Heart left ventricle (tissue), 16 donors: ENCODE measurements around the gene PSMD13. TPM values are rescaled to one million over a fixed set of nuclear protein-coding genes. Genes with fewer than 3 reads are reported as not detected.

Experiments
- ATAC-seq, 4 donors: fragments of 200-7000 bp; cut with Tn5 transposase; one replicate each; pipeline ENCODE4 v1.9.1; 2020 to 2022; ENCODE audit warnings: moderate library complexity in 4 of 4, mild to moderate bottlenecking in 3 of 4, moderate number of reproducible peaks in 1 of 4
- DNase-seq, 5 donors: peaks; one replicate each; pipeline ENCODE4 v3.0.0-alpha.2; 2020
- H3K27ac ChIP-seq, 12 donors: fragments of 200-600 bp; sonication (generic) in 4 of 12; one replicate each; pipeline versions ENCODE4 v1.5.0 to v1.8.0; 2016 to 2022; ENCODE audit warnings: mild to moderate bottlenecking in 2 of 12
- H3K27me3 ChIP-seq, 9 donors: fragments of 200-600 bp; sonication (generic) in 2 of 9; one replicate each; pipeline versions ENCODE4 v1.5.1 to v1.8.0; 2016 to 2022; ENCODE audit warnings: mild to moderate bottlenecking in 3 of 9
- H3K36me3 ChIP-seq, 9 donors: fragments of 200-600 bp; sonication (generic) in 2 of 9; one replicate each; pipeline versions ENCODE4 v1.5.0 to v1.8.0; 2018 to 2022; ENCODE audit warnings: mild to moderate bottlenecking in 2 of 9
- H3K4me1 ChIP-seq, 12 donors: fragments of 200-600 bp; sonication (generic) in 4 of 12; one replicate each; pipeline versions ENCODE4 v1.5.0 to v1.8.0; 2016 to 2022; ENCODE audit warnings: mild to moderate bottlenecking in 3 of 12
- H3K4me3 ChIP-seq, 12 donors: fragments of 200-600 bp; sonication (generic) in 4 of 12; one replicate each; pipeline versions ENCODE4 v1.5.0 to v1.8.0; 2017 to 2022; ENCODE audit warnings: mild to moderate bottlenecking in 9 of 12, moderate library complexity in 4 of 12
- H3K9me3 ChIP-seq, 12 donors: fragments of 200-600 bp; sonication (generic) in 4 of 12; one replicate each; pipeline versions ENCODE4 v1.5.0 to v1.8.0; 2016 to 2022; ENCODE audit warnings: mild to moderate bottlenecking in 1 of 12
- POLR2A ChIP-seq, 2 donors: fragments of 450-650 bp; IDR thresholded peaks; one replicate each; pipeline ENCODE4 v1.6.1; 2017; ENCODE audit warnings: antibody characterized with exemption in 2 of 2, mild to moderate bottlenecking in 2 of 2, moderate library complexity in 2 of 2
- WGBS, 4 donors: extraction: QIAGEN DNeasy Blood & Tissue Kit in 2 of 4; methylation state at CpG; one replicate each; pipeline versions ENCODE4 v1.1.5 to v1.1.7; 2013 to 2018; 5-methylcytosine and 5-hydroxymethylcytosine counted together
- intact Hi-C, 10 donors: fragments of 100-400 bp; cut with DNase I; formaldehyde crosslinking; loops; one replicate each; pipeline versions ENCODE4 v1.11.1 to v1.14.2; 2022
- polyA plus RNA-seq, 2 donors: library from polyadenylated mRNA; stranded (reverse); fragments of 200-250 nt; gene quantifications; one replicate each; pipeline ENCODE4 v1.2.3, GENCODE V29; 2013
- total RNA-seq, 9 donors: library from RNA; depleted of rRNA in 2 of 9; stranded (reverse); fragments of >200 nt in 2 of 9; fragmentation: NEBNext Ultra II Directional in 3 of 9; extraction: Animal tissue kit (Norgen Biotek cat#: 25700) in 3 of 9; gene quantifications; one replicate each; pipeline versions ENCODE4 v1.1.0 to v1.2.4, GENCODE V29; 2016 to 2023
- TF ChIP-seq, protein P1 (sequence below), 12 donors: fragments of 200-600 bp; sonication (generic) in 4 of 12; IDR thresholded peaks; one replicate each; pipeline versions ENCODE4 v1.5.0 to v1.8.0; 2018 to 2022; ENCODE audit warnings: antibody characterized with exemption in 12 of 12, mild to moderate bottlenecking in 5 of 12
- donor health status: ischemic (EF 13 %, LVEDD 7.1; RV severe dilation, severe dysfunction).
- donor health status: healthy with polysubstance abuse.
- donor health status: DM: no; HTN: yes; CAD: no.
- donor health status: DM: no; HTN: no; CAD: no.
- donor health status: ischemic (EF 25% LVEDD 6.9; RV normal size, moderate dysfunction).
- donor health status: ischemic (EF 25% LVEDD 5.7; RV mildly dilated, moderate dysfunction).
- donor health status: healthy.
- donor health status: DM: yes; HTN: yes; CAD: no.
- donor health status: ischemic (EF 35%, LVEDD 5.7; RV mildly dilated, moderate dysfunction).
- donor health status: nonischemic (EF 11% LVEDD 7.7; RV severe dilation, severe dysfunction).
- donor health status: DM: yes; HTN: yes; CAD: no.
- donor health status: PGD.
- donor health status: ischemic (EF 29% LVEDD 5.4; RV normal size, mild dysfunction).
- donor health status: nonischemic (EF 23%, LVEDD 6.1; RV moderate dilation, normal function).

The PSMD13 gene
- total and polyA plus RNA-seq, 11 donors, result 75.1 to 140 (median 89.5) TPM

- H3K9me3 ChIP-seq, result no peaks in the 10 kb centered on the region
- no peak overlapping the region for H3K4me3 ChIP-seq
- H3K4me1 ChIP-seq, result no peaks in the 10 kb centered on the region
- intact Hi-C loops, result loop anchor here in 3 of 10 donors (5.0 to 10.0 kb wide), 3 partner anchors 42 to 125 kb away; no protein-coding TSS in a partner anchor
- H3K36me3 ChIP-seq, result peaks cover 5 to 84% (median 80%) of the 10 kb centered on the region in 9 donors
- DNase-seq (no peak), ATAC-seq (no peak)
- no peak overlapping the region for H3K27ac ChIP-seq
- WGBS, 4 donors, result 76 to 87% (median 86%) methylated on average over 5 of the region's 5 CpGs
- no peak for TF ChIP-seq POLR2A (IDR thresholded peaks at IDR 0.05)
- TF ChIP-seq, protein P1, sequence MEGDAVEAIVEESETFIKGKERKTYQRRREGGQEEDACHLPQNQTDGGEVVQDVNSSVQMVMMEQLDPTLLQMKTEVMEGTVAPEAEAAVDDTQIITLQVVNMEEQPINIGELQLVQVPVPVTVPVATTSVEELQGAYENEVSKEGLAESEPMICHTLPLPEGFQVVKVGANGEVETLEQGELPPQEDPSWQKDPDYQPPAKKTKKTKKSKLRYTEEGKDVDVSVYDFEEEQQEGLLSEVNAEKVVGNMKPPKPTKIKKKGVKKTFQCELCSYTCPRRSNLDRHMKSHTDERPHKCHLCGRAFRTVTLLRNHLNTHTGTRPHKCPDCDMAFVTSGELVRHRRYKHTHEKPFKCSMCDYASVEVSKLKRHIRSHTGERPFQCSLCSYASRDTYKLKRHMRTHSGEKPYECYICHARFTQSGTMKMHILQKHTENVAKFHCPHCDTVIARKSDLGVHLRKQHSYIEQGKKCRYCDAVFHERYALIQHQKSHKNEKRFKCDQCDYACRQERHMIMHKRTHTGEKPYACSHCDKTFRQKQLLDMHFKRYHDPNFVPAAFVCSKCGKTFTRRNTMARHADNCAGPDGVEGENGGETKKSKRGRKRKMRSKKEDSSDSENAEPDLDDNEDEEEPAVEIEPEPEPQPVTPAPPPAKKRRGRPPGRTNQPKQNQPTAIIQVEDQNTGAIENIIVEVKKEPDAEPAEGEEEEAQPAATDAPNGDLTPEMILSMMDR (IDR thresholded peaks at IDR 0.05), result no peak
- H3K27me3 ChIP-seq, result no peaks in the 10 kb centered on the region
Observed at GRCh38 chr11:250274-250673, 13.5 kb downstream of the PSMD13 start.

GRCh38 chr11:250740-251299 lies 14.0 kb downstream of the PSMD13 start:
- ATAC-seq, result peak; percentile 33 to 84 (median 77)
- H3K4me3 ChIP-seq, result no peak overlapping the region
- 77 to 85% (median 80%) methylated on average over 10 of the region's 10 CpGs for WGBS, 4 donors
- peaks cover 5 to 80% (median 77%) of the 10 kb centered on the region in 9 donors for H3K36me3 ChIP-seq
- no peak overlapping the region for H3K27ac ChIP-seq
- no peaks in the 10 kb centered on the region for H3K4me1 ChIP-seq
- intact Hi-C loops, result loop anchor here in 3 of 10 donors (5.0 to 10.0 kb wide), 3 partner anchors 41 to 124 kb away; no protein-coding TSS in a partner anchor
- TF ChIP-seq POLR2A (IDR thresholded peaks at IDR 0.05), result no peak
- TF ChIP-seq, protein P1 (IDR thresholded peaks at IDR 0.05), result peak; percentile 40 to 69 (median 56)
- H3K9me3 ChIP-seq, result no peaks in the 10 kb centered on the region
- peak; percentile 39 to 75 (median 54) for DNase-seq
- no peaks in the 10 kb centered on the region for H3K27me3 ChIP-seq

DNA sequence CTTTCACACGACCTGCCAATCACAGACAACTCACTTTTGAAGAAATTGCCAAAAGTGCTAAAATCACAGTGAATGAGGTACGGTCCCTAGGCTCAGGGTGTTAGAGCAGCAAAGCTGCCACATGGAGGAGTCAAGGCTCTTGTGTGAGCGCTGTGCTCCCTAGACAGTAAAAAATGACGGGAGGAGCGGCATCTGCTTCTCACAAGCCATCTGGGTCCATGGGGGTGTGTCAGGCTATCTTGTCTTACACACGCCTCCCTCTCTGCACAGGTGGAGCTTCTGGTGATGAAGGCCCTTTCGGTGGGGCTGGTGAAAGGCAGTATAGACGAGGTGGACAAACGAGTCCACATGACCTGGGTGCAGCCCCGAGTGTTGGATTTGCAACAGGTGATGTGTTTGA lies 14.8 kb downstream of the PSMD13 start:
- no peak overlapping the region for H3K27ac ChIP-seq
- WGBS, 4 donors, result 74 to 81% (median 78%) methylated on average over 10 of the region's 10 CpGs
- H3K27me3 ChIP-seq, result no peaks in the 10 kb centered on the region
- intact Hi-C loops, result loop anchor here in 3 of 10 donors (5.0 to 10.0 kb wide), 3 partner anchors 41 to 123 kb away; no protein-coding TSS in a partner anchor
- ATAC-seq, result no peak
- no peaks in the 10 kb centered on the region for H3K9me3 ChIP-seq
- peaks cover 5 to 72% (median 69%) of the 10 kb centered on the region in 9 donors for H3K36me3 ChIP-seq
- no peaks in the 10 kb centered on the region for H3K4me1 ChIP-seq
- DNase-seq, result no peak
- no peak for TF ChIP-seq POLR2A (IDR thresholded peaks at IDR 0.05)
- TF ChIP-seq, protein P1 (IDR thresholded peaks at IDR 0.05), result no peak
- H3K4me3 ChIP-seq, result no peak overlapping the region

DNA sequence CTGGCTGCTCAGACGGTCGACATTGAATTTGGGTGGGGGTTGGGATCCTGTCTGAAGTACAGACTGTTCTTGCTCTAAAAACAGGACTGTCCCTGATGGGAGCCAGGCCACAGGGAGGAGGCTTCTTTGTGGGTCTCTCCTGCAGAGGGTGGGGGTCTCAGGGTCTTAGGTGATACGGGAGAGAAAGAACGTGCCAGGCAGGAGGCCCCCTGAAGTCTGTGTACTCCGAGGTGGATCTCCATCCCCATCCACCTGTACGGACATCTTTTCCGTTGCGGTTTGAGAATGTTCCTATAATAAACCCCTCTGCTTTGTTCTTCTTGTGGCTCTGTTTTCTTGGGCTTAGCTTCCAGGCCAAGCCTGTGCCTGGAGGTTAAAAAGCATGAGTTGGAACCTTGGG lies 15.9 kb downstream of the PSMD13 start:
- no peak for ATAC-seq
- no peak for TF ChIP-seq POLR2A (IDR thresholded peaks at IDR 0.05)
- TF ChIP-seq, protein P1 (IDR thresholded peaks at IDR 0.05), result no peak
- no peak overlapping the region for H3K4me3 ChIP-seq
- H3K36me3 ChIP-seq, result peaks cover 5 to 61% (median 58%) of the 10 kb centered on the region in 9 donors
- intact Hi-C loops, result loop anchor here in 4 of 10 donors (2.0 to 10.0 kb wide), 4 partner anchors 40 to 122 kb away; partner anchors contain the start of gene IFITM5 (in 1 of the 4)
- no peak for DNase-seq
- H3K27ac ChIP-seq, result no peak overlapping the region
- WGBS, 4 donors, result 75 to 89% (median 85%) methylated on average over 8 of the region's 8 CpGs
- H3K4me1 ChIP-seq, result no peaks in the 10 kb centered on the region
- H3K9me3 ChIP-seq, result no peaks in the 10 kb centered on the region
- no peaks in the 10 kb centered on the region for H3K27me3 ChIP-seq
